ENCODE results near the gene TAF11L2.
"Not testable (repeated sequence)": the region's sequence is repeated elsewhere in the genome, so short reads cannot be mapped to it uniquely, and the experiment has no call there.

- not testable (repeated sequence) for TF ChIP-seq POLR2AphosphoS5 (IDR thresholded peaks at IDR 0.05; ENCODE audit: low read depth, low read length); REST (IDR thresholded peaks at IDR 0.05; ENCODE audit: insufficient read depth in 1 of 2, low read depth in 2 of 2, low read length in 2 of 2)
Observed at GRCh38 chr5:17524935-17525334, 26.9 kb downstream of the TAF11L2 start, which contains the start of gene TAF11L5.

All from PFSK-1 (cell line).